K562 (cell line): ENCODE results near the gene PAX2.

Source experiments
- CBFB ChIP-seq: sonication (generic); formaldehyde crosslinking; IDR thresholded peaks from 2 replicates; pipeline ENCODE4 v1.4.0; 2020; ENCODE audit warnings: mild to moderate bottlenecking, missing genetic modification reagents
- CREB1 ChIP-seq, 2 experiments: sonication (generic) in 1 of 2; formaldehyde crosslinking in 1 of 2; IDR thresholded peaks; 2 replicates each; pipeline versions ENCODE4 v1.6.1 to v1.8.0; 2012 to 2022; ENCODE audit warnings: inconsistent platforms in 1 of 2, mild to moderate bottlenecking in 1 of 2, missing genetic modification reagents in 1 of 2, moderate library complexity in 1 of 2
- MAZ ChIP-seq, 2 experiments: fragments of 450-650 bp in 1 of 2; sonication (generic) in 1 of 2; formaldehyde crosslinking; IDR thresholded peaks in 1 of 2; conservative IDR thresholded peaks in 1 of 2; 2 replicates each; pipeline versions ENCODE4 v1.4.0 to v1.5.0; 2020; ENCODE audit warnings: mild to moderate bottlenecking in 1 of 2, missing genetic modification reagents in 1 of 2
- NONO ChIP-seq, 2 experiments: fragments of 200-400 bp in 1 of 2; fragments of 450-650 bp in 1 of 2; formaldehyde crosslinking in 1 of 2; IDR thresholded peaks; 2 replicates each; pipeline ENCODE4 v1.6.1; 2017; ENCODE audit warnings: low read depth in 2 of 2, mild to moderate bottlenecking in 2 of 2, moderate library complexity in 2 of 2, low read length in 1 of 2
- PTRF ChIP-seq: fragments of 450-650 bp; IDR thresholded peaks from 2 replicates; pipeline ENCODE4 v1.6.1; 2016; ENCODE audit warnings: mild to moderate bottlenecking, missing genetic modification characterization, missing compliant biosample characterization
- STAG1 ChIP-seq: sonication (generic); formaldehyde crosslinking; IDR thresholded peaks from 2 replicates; pipeline ENCODE4 v1.5.0; 2020; ENCODE audit warnings: missing genetic modification reagents, borderline replicate concordance
- TF ChIP-seq, protein P1 (sequence below): sonication (generic); formaldehyde crosslinking; IDR thresholded peaks from 2 replicates; pipeline ENCODE4 v1.8.0; 2022; ENCODE audit warnings: missing genetic modification reagents, mild to moderate bottlenecking, borderline replicate concordance
- TF ChIP-seq, protein P2 (sequence below), 3 experiments: IDR thresholded peaks in 2 of 3; conservative IDR thresholded peaks in 1 of 3; 2 replicates each; pipeline ENCODE4 v1.5.1; 2011 to 2012; ENCODE audit warnings: low read length in 3 of 3, mild to moderate bottlenecking in 3 of 3, control low read depth in 2 of 3, improper control_type of control experiment in 1 of 3, inconsistent platforms in 1 of 3, low read depth in 1 of 3, mixed read lengths in 1 of 3, moderate library complexity in 1 of 3; ENCODE audit not compliant: insufficient read depth in 2 of 3
- TF ChIP-seq, protein P3 (sequence below): sonication (generic); formaldehyde crosslinking; IDR thresholded peaks from 2 replicates; pipeline ENCODE4 v1.9.0; 2022; ENCODE audit warnings: mild to moderate bottlenecking, missing genetic modification reagents

DNA sequence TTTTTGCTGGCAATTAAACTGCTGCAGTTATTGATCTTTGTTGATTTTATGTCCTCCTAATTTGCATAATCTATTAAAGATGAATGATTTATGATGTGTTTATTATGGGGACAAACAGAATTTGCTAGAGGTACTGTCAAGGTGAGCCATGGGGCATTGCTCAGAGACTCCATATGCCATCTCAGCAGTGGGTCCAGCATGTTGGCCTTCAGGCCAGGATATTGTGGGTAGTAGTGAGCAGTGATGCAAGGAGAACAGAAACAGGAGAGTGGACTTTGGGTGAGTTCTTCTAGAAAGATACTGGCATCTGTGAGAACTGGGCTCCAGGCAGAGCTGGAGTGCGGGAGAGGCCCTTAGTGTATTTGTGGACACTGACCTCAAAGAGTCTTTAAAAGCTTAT, 65.9 kb downstream of the PAX2 start:
- TF ChIP-seq NONO (IDR thresholded peaks at IDR 0.05; ENCODE audit: low read depth in 2 of 2, low read length in 1 of 2) (no peak), STAG1 (no peak), CBFB (no peak), CREB1 (IDR thresholded peaks at IDR 0.05) (no peak), CREB1 (CRISPR knock-in tag; IDR thresholded peaks at IDR 0.05) (no peak), PTRF (tag) (no peak), MAZ (CRISPR knock-in tag; conservative IDR thresholded peaks at IDR 0.05 in 1 of 2, IDR thresholded peaks at IDR 0.05 in 1 of 2) (no peak)
- TF ChIP-seq, protein P1, sequence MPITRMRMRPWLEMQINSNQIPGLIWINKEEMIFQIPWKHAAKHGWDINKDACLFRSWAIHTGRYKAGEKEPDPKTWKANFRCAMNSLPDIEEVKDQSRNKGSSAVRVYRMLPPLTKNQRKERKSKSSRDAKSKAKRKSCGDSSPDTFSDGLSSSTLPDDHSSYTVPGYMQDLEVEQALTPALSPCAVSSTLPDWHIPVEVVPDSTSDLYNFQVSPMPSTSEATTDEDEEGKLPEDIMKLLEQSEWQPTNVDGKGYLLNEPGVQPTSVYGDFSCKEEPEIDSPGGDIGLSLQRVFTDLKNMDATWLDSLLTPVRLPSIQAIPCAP (CRISPR knock-in tag): no peak
- TF ChIP-seq, protein P2, sequence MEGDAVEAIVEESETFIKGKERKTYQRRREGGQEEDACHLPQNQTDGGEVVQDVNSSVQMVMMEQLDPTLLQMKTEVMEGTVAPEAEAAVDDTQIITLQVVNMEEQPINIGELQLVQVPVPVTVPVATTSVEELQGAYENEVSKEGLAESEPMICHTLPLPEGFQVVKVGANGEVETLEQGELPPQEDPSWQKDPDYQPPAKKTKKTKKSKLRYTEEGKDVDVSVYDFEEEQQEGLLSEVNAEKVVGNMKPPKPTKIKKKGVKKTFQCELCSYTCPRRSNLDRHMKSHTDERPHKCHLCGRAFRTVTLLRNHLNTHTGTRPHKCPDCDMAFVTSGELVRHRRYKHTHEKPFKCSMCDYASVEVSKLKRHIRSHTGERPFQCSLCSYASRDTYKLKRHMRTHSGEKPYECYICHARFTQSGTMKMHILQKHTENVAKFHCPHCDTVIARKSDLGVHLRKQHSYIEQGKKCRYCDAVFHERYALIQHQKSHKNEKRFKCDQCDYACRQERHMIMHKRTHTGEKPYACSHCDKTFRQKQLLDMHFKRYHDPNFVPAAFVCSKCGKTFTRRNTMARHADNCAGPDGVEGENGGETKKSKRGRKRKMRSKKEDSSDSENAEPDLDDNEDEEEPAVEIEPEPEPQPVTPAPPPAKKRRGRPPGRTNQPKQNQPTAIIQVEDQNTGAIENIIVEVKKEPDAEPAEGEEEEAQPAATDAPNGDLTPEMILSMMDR (IDR thresholded peaks at IDR 0.05 in 2 of 3, conservative IDR thresholded peaks at IDR 0.05 in 1 of 3; ENCODE audit: insufficient read depth in 2 of 3, low read depth in 1 of 3, low read length in 3 of 3): no peak
- TF ChIP-seq, protein P3, sequence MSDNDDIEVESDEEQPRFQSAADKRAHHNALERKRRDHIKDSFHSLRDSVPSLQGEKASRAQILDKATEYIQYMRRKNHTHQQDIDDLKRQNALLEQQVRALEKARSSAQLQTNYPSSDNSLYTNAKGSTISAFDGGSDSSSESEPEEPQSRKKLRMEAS: no peak
